Measurements from ENCODE around the gene DAPP1. TPM values are rescaled to one million over a fixed set of nuclear protein-coding genes. Genes with fewer than 3 reads are reported as not detected.

Gene DAPP1
- total RNA-seq, 1 donor from 2014 or later: not detected

DNA sequence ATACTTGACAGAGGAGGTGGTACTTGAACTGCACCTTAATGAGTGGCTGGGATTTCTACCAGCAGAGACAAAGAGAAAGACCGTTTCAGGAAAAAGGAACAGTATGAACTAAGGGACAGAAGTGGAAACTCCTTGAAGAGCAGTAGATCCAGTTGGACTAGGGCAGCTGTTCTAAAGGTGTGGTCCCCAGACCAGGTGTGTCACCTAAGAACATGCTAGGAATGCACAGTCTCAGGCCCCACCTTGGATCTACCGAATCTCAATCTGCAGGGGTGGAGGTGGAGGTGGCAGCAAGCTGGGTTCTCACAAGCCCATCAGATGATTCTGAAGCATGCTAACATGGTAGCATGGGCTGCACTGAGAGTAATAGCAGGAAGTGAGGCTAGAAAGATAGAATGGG is 22.3 kb downstream of the DAPP1 start:
- H3K79me2 ChIP-seq (ENCODE audit: low read depth): no peaks in the 10 kb centered on the region
- Mint-ChIP-seq H3K27me3 (ENCODE audit: insufficient read depth, low read depth) (no peaks in the 10 kb centered on the region), H3K27ac (no peak overlapping the region), H3K36me3 (no peaks in the 10 kb centered on the region), H3K9me3 (no peaks in the 10 kb centered on the region), H3K4me3 (no peak overlapping the region), H3K4me1 (no peaks in the 10 kb centered on the region)
- H3K36me3 ChIP-seq: no peaks in the 10 kb centered on the region
- no peaks in the 10 kb centered on the region for H3K27me3 ChIP-seq
- no peak overlapping the region for H3K4me3 ChIP-seq
- no peaks in the 10 kb centered on the region for H3F3A ChIP-seq (ENCODE audit: low read depth)
- no peaks in the 10 kb centered on the region for H4K20me1 ChIP-seq (ENCODE audit: low read depth)
- no peak for TF ChIP-seq EZH2phosphoT487 (IDR thresholded peaks at IDR 0.05)
- no peak overlapping the region for H3K27ac ChIP-seq
- H3K9me3 ChIP-seq (ENCODE audit: low read depth): no peaks in the 10 kb centered on the region
- no peak for DNase-seq (ENCODE audit: low spot score)
- no peak overlapping the region for H3K4me2 ChIP-seq
- no peak overlapping the region for H2AFZ ChIP-seq (replicated peaks)
- no peak overlapping the region for H3K9ac ChIP-seq
- no peaks in the 10 kb centered on the region for H3K4me1 ChIP-seq

DNA sequence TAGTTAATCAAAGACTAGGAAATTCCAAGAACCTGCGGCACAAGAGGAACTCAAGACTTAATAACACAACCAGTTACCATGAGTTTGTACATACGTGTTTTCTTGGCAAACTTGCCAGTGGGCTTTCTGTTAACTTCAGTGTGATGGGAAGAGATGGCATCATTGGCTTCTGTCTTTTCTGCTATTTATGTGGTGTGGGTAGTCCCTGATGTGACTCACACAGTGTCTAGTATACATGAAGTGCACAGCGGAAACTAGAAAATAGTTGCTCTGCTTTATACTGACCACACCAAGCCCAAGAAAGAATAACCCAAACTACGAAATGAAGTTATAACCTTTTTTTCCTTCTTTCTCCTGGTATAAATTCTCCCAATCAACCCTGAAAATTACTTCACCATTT is 24.5 kb downstream of the DAPP1 start:
- H3K4me1 Mint-ChIP-seq: peaks cover 3% of the 10 kb centered on the region
- no peak for DNase-seq (ENCODE audit: low spot score)
- no peak overlapping the region for H3K4me3 Mint-ChIP-seq
- H3K4me2 ChIP-seq: no peak overlapping the region
- no peaks in the 10 kb centered on the region for H3K9me3 Mint-ChIP-seq
- no peaks in the 10 kb centered on the region for H4K20me1 ChIP-seq (ENCODE audit: low read depth)
- H3K27me3 ChIP-seq: no peaks in the 10 kb centered on the region
- H3K9ac ChIP-seq: no peak overlapping the region
- no peaks in the 10 kb centered on the region for H3K79me2 ChIP-seq (ENCODE audit: low read depth)
- H3K27ac ChIP-seq: no peak overlapping the region
- no peaks in the 10 kb centered on the region for H3F3A ChIP-seq (ENCODE audit: low read depth)
- no peak overlapping the region for H2AFZ ChIP-seq (replicated peaks)
- TF ChIP-seq, protein P1, sequence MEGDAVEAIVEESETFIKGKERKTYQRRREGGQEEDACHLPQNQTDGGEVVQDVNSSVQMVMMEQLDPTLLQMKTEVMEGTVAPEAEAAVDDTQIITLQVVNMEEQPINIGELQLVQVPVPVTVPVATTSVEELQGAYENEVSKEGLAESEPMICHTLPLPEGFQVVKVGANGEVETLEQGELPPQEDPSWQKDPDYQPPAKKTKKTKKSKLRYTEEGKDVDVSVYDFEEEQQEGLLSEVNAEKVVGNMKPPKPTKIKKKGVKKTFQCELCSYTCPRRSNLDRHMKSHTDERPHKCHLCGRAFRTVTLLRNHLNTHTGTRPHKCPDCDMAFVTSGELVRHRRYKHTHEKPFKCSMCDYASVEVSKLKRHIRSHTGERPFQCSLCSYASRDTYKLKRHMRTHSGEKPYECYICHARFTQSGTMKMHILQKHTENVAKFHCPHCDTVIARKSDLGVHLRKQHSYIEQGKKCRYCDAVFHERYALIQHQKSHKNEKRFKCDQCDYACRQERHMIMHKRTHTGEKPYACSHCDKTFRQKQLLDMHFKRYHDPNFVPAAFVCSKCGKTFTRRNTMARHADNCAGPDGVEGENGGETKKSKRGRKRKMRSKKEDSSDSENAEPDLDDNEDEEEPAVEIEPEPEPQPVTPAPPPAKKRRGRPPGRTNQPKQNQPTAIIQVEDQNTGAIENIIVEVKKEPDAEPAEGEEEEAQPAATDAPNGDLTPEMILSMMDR (IDR thresholded peaks at IDR 0.05): no peak
- TF ChIP-seq EZH2phosphoT487 (IDR thresholded peaks at IDR 0.05) (no peak), EZH2 (IDR thresholded peaks at IDR 0.05) (no peak)
- no peak overlapping the region for H3K4me3 ChIP-seq
- H3K9me3 ChIP-seq (ENCODE audit: low read depth): no peaks in the 10 kb centered on the region
- H3K27me3 Mint-ChIP-seq (ENCODE audit: insufficient read depth, low read depth): no peaks in the 10 kb centered on the region
- H3K4me1 ChIP-seq: no peaks in the 10 kb centered on the region
- H3K36me3 ChIP-seq: no peaks in the 10 kb centered on the region
- H3K36me3 Mint-ChIP-seq: no peaks in the 10 kb centered on the region
- no peak overlapping the region for H3K27ac Mint-ChIP-seq

DNA sequence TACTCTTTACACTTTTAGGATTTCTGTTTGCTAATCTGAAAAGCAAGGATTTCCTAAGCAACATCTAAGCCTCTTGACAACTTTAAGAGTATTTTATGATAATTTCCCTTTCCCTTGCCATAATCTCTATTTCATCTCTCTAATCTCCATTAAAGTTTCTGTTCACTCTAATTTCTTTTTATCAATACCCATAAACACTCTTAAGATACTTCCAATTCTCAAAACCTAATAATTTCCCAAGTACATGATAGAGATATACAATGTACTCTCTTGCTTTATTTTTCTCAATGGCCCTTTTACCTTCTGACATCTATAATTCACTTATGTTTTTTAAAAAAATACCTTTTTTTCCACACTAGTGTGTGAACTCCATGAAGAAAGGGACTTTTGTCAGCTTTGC is 26.8 kb downstream of the DAPP1 start:
- Histone ChIP-seq H3K4me1 (no peaks in the 10 kb centered on the region), H3K27me3 (no peaks in the 10 kb centered on the region), H3K27ac (no peak overlapping the region), H3K4me2 (no peak overlapping the region), H3K36me3 (no peaks in the 10 kb centered on the region), H3K9me3 (ENCODE audit: low read depth) (no peaks in the 10 kb centered on the region), H4K20me1 (ENCODE audit: low read depth) (no peaks in the 10 kb centered on the region), H3F3A (ENCODE audit: low read depth) (no peaks in the 10 kb centered on the region), H3K79me2 (ENCODE audit: low read depth) (no peaks in the 10 kb centered on the region), H3K9ac (no peak overlapping the region), H3K4me3 (no peak overlapping the region), H2AFZ (replicated peaks) (peak overlapping the region; percentile 54)
- no peak overlapping the region for H3K4me3 Mint-ChIP-seq
- TF ChIP-seq, protein P1 (IDR thresholded peaks at IDR 0.05): no peak
- TF ChIP-seq EZH2phosphoT487 (IDR thresholded peaks at IDR 0.05) (no peak), EZH2 (IDR thresholded peaks at IDR 0.05) (no peak)
- H3K36me3 Mint-ChIP-seq: no peaks in the 10 kb centered on the region
- peaks cover 2% of the 10 kb centered on the region for H3K27me3 Mint-ChIP-seq (ENCODE audit: insufficient read depth, low read depth)
- no peak for DNase-seq (ENCODE audit: low spot score)
- H3K9me3 Mint-ChIP-seq: no peaks in the 10 kb centered on the region
- H3K4me1 Mint-ChIP-seq: peaks cover 4% of the 10 kb centered on the region
- no peak overlapping the region for H3K27ac Mint-ChIP-seq

DNA sequence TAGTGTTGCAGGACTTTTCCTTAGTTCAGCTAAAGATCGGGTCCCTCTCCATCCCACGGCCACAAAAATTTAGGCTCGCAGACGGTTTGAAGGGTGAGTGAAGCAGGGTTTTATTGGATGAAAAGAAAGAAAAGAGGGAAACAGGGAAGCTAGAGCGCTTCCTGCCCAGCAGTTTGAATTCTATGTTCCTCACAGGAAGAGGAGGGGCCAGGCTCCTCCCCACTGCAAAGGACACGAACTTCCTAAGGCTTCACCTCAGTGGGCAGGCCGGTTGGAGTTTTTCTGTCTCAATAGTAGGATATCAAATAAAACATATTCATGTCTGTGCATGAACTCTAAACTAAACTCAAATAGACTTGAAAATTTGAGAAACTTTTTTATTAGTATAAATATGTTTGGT is 27.4 kb downstream of the DAPP1 start:
- Histone ChIP-seq H3K79me2 (ENCODE audit: low read depth) (no peaks in the 10 kb centered on the region), H3K4me3 (no peak overlapping the region), H3K27ac (no peak overlapping the region), H3K27me3 (no peaks in the 10 kb centered on the region), H3K4me1 (no peaks in the 10 kb centered on the region), H3K9me3 (ENCODE audit: low read depth) (no peaks in the 10 kb centered on the region), H2AFZ (replicated peaks) (peak overlapping the region; percentile 54), H3K4me2 (no peak overlapping the region), H4K20me1 (ENCODE audit: low read depth) (no peaks in the 10 kb centered on the region), H3K9ac (no peak overlapping the region), H3F3A (ENCODE audit: low read depth) (no peaks in the 10 kb centered on the region), H3K36me3 (no peaks in the 10 kb centered on the region)
- no peak for TF ChIP-seq EZH2phosphoT487 (IDR thresholded peaks at IDR 0.05)
- TF ChIP-seq, protein P1 (IDR thresholded peaks at IDR 0.05): no peak
- TF ChIP-seq EZH2 (IDR thresholded peaks at IDR 0.05): no peak
- no peak for DNase-seq (ENCODE audit: low spot score)
- H3K27ac Mint-ChIP-seq: no peak overlapping the region
- H3K36me3 Mint-ChIP-seq: no peaks in the 10 kb centered on the region
- H3K4me3 Mint-ChIP-seq: no peak overlapping the region
- H3K4me1 Mint-ChIP-seq: peaks cover 4% of the 10 kb centered on the region
- H3K9me3 Mint-ChIP-seq: no peaks in the 10 kb centered on the region
- peaks cover 2% of the 10 kb centered on the region for H3K27me3 Mint-ChIP-seq (ENCODE audit: insufficient read depth, low read depth)

All from neural progenitor cell (in vitro differentiated cells).